Liver (tissue), 9 donors: ENCODE measurements around the gene FNDC10. TPM values are rescaled to one million over a fixed set of nuclear protein-coding genes. Genes with fewer than 3 reads are reported as not detected.

Source experiments
- DNase-seq: peaks from one replicate; pipeline ENCODE4 v3.0.0-alpha.2; 2017; ENCODE audit warnings: low spot score
- H3K27ac ChIP-seq, 2 donors: one replicate each; pipeline ENCODE4 v1.7.0; 2013; ENCODE audit warnings: inconsistent platforms in 2 of 2, low read length in 2 of 2, control low read depth in 1 of 2, low read depth in 1 of 2, mild to moderate bottlenecking in 1 of 2
- H3K27me3 ChIP-seq, 4 donors: one replicate each; pipeline versions ENCODE4 v1.6.1 to v1.7.0; 2013; ENCODE audit warnings: low read length in 3 of 4, inconsistent platforms in 1 of 4, mild to moderate bottlenecking in 1 of 4, moderate library complexity in 1 of 4; ENCODE audit not compliant: control insufficient read depth in 4 of 4, insufficient read depth in 4 of 4
- H3K36me3 ChIP-seq, 4 donors: one replicate each; pipeline versions ENCODE4 v1.6.1 to v1.7.0; 2013; ENCODE audit warnings: low read length in 3 of 4, mild to moderate bottlenecking in 3 of 4, low read depth in 1 of 4, moderate library complexity in 1 of 4; ENCODE audit not compliant: control insufficient read depth in 4 of 4, insufficient read depth in 3 of 4
- H3K4me1 ChIP-seq, 4 donors: one replicate each; pipeline versions ENCODE4 v1.6.1 to v1.7.0; 2013; ENCODE audit warnings: low read length in 3 of 4, mild to moderate bottlenecking in 3 of 4, moderate library complexity in 1 of 4; ENCODE audit not compliant: control insufficient read depth in 4 of 4, insufficient read depth in 4 of 4
- H3K4me3 ChIP-seq, 3 donors: one replicate each; pipeline versions ENCODE4 v1.6.1 to v1.7.0; 2013; ENCODE audit warnings: low read length in 3 of 3, control low read depth in 1 of 3, low read depth in 1 of 3, mild to moderate bottlenecking in 1 of 3
- H3K9ac ChIP-seq, 2 donors: one replicate each; pipeline ENCODE4 v1.7.0; 2013; ENCODE audit warnings: low read length in 2 of 2, mild to moderate bottlenecking in 2 of 2, moderate library complexity in 2 of 2, control low read depth in 1 of 2, low read depth in 1 of 2
- H3K9me3 ChIP-seq, 4 donors: one replicate each; pipeline versions ENCODE4 v1.6.1 to v1.7.0; 2013; ENCODE audit warnings: low read length in 3 of 4; ENCODE audit not compliant: control insufficient read depth in 4 of 4
- EGR1 ChIP-seq, 2 donors: IDR thresholded peaks; 2 replicates each; pipeline ENCODE4 v1.6.1; 2016 to 2018; ENCODE audit warnings: antibody characterized with exemption in 2 of 2, low read depth in 2 of 2
- FOXA1 ChIP-seq: IDR thresholded peaks from 2 replicates; pipeline ENCODE4 v1.6.1; 2016; ENCODE audit warnings: antibody characterized with exemption
- FOXA2 ChIP-seq: IDR thresholded peaks from 2 replicates; pipeline ENCODE4 v1.6.1; 2016; ENCODE audit warnings: antibody characterized with exemption
- GABPA ChIP-seq, 2 donors: IDR thresholded peaks in 1 of 2; conservative IDR thresholded peaks in 1 of 2; 2 replicates each; pipeline ENCODE4 v1.6.1; 2016; ENCODE audit warnings: antibody characterized with exemption in 2 of 2, mild to moderate bottlenecking in 1 of 2, moderate library complexity in 1 of 2
- HNF4A ChIP-seq, 2 donors: conservative IDR thresholded peaks; 2 replicates each; pipeline ENCODE4 v1.6.1; 2016; ENCODE audit warnings: antibody characterized with exemption in 2 of 2, mild to moderate bottlenecking in 2 of 2
- HNF4G ChIP-seq: IDR thresholded peaks from 2 replicates; pipeline ENCODE4 v1.6.1; 2016; ENCODE audit warnings: antibody characterized with exemption
- JUND ChIP-seq, 2 donors: IDR thresholded peaks; 2 replicates each; pipeline ENCODE4 v1.6.1; 2016; ENCODE audit warnings: antibody characterized with exemption in 2 of 2
- NR2F2 ChIP-seq: IDR thresholded peaks from 2 replicates; pipeline ENCODE4 v1.6.1; 2016; ENCODE audit warnings: antibody characterized with exemption
- RAD21 ChIP-seq, 2 donors: IDR thresholded peaks; 2 replicates each; pipeline ENCODE4 v1.6.1; 2016; ENCODE audit warnings: antibody characterized with exemption in 2 of 2, mild to moderate bottlenecking in 2 of 2
- RXRA ChIP-seq, 2 donors: IDR thresholded peaks; 2 replicates each; pipeline ENCODE4 v1.6.1; 2017 to 2018; ENCODE audit warnings: antibody characterized with exemption in 2 of 2, mild to moderate bottlenecking in 1 of 2
- SP1 ChIP-seq: IDR thresholded peaks from 2 replicates; pipeline ENCODE4 v1.6.1; 2018; ENCODE audit warnings: antibody characterized with exemption, mild to moderate bottlenecking
- TAF1 ChIP-seq: conservative IDR thresholded peaks from 2 replicates; pipeline ENCODE4 v1.6.1; 2016; ENCODE audit warnings: antibody characterized with exemption, mild to moderate bottlenecking
- YY1 ChIP-seq: IDR thresholded peaks from 2 replicates; pipeline ENCODE4 v1.6.1; 2016; ENCODE audit warnings: antibody characterized with exemption, mild to moderate bottlenecking
- WGBS: extraction: QIAGEN DNeasy Blood & Tissue Kit; methylation state at CpG from one replicate; pipeline ENCODE4 v1.1.7; 2013; 5-methylcytosine and 5-hydroxymethylcytosine counted together
- polyA plus RNA-seq, 2 donors: library from polyadenylated mRNA; stranded (reverse) in 1 of 2; unstranded in 1 of 2; fragments of 200-250 nt in 1 of 2; fragments of >200 nt in 1 of 2; fragmentation: Nextera tagmentation in 1 of 2; extraction: Ambion mirVana in 1 of 2; gene quantifications; one replicate each; pipeline versions ENCODE4 v1.2.1 to v1.2.3, GENCODE V29; 2013 to 2015
- total RNA-seq, 2 donors: library from RNA; depleted of rRNA; stranded (reverse); fragments of >200 nt; gene quantifications; one replicate each; pipeline ENCODE4 v1.2.3, GENCODE V29; 2014
- TF ChIP-seq, protein P1 (sequence below): fragments of 150-350 bp; IDR thresholded peaks from 2 replicates; pipeline ENCODE4 v1.5.1; 2017; ENCODE audit warnings: improper control_type of control experiment, low read depth, low read length; ENCODE audit not compliant: missing input control
- TF ChIP-seq, protein P2 (sequence below): IDR thresholded peaks from 2 replicates; pipeline ENCODE4 v1.6.1; 2016; ENCODE audit warnings: antibody characterized with exemption, mild to moderate bottlenecking
- TF ChIP-seq, protein P3 (sequence below): IDR thresholded peaks from 2 replicates; pipeline ENCODE4 v1.6.1; 2016; ENCODE audit warnings: antibody characterized with exemption
- TF ChIP-seq, protein P4 (sequence below): IDR thresholded peaks from 2 replicates; pipeline ENCODE4 v1.6.1; 2016; ENCODE audit warnings: antibody characterized with exemption
- TF ChIP-seq, protein P5 (sequence below): IDR thresholded peaks from 2 replicates; pipeline ENCODE4 v1.6.1; 2016; ENCODE audit warnings: antibody characterized with exemption
- donor health status: healthy.
- donor health status: healthy.
- donor health status: healthy.
- donor health status: healthy.
- donor health status: healthy.

The FNDC10 gene
- total and polyA plus RNA-seq, 4 donors: 0.08 to 0.58 (median 0.25) TPM

DNA sequence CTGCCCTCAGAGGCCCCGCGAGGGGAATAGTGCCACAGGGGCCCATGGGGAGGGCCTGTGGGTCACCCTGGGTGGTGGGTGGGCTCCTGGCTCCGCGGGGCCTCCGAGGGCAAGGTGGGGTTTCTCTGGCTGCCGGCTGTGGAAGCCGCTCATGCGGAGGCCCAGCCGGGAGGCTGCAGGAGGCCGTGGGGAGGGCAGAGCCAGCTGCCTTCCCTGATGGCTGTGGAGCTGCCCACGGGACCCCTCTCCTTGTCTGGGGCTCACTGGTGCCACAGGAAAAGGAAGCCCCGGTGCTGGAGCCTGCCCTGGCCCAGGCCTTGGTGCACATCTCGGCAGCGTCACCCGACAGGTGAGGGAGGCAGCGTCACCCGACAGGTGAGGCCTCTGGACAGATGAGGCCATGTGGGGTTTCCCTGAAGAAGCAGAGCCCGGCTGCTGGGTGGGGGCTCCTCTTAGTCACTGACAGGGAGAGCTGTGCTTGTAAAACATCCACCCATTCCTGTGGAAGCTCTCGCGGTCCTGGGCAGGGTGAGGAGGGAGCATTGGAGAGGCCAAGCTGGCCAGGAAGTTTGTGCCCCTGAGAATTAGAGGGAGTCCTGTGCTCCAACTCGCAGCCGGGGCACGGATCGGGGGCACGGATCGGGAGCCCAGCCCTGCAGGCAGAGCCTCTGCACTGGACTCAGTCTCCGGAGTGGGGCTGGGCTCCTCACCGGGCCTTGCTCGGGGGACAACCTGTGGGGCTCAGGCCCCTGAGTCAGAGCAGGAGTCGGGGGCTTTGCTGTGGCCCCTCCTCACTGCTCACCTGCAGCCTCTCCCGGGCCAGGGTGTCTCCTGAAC is 21.5 kb upstream of the FNDC10 start:
- no peak for DNase-seq

More for the DNA sequence above, 21.5 kb upstream of the FNDC10 start:
- no peaks in the 10 kb centered on the region for H3K9me3 ChIP-seq
- H3K27ac ChIP-seq: no peak overlapping the region
- peaks cover 8 to 32% (median 25%) of the 10 kb centered on the region in 4 donors for H3K4me1 ChIP-seq
- H3K36me3 ChIP-seq: peaks cover 0 to 9% (median under 1%) of the 10 kb centered on the region in 4 donors
- 95% methylated on average over 31 of the region's 31 CpGs for WGBS
- no peak overlapping the region for H3K9ac ChIP-seq
- H3K4me3 ChIP-seq: no peak overlapping the region
- TF ChIP-seq, protein P1, sequence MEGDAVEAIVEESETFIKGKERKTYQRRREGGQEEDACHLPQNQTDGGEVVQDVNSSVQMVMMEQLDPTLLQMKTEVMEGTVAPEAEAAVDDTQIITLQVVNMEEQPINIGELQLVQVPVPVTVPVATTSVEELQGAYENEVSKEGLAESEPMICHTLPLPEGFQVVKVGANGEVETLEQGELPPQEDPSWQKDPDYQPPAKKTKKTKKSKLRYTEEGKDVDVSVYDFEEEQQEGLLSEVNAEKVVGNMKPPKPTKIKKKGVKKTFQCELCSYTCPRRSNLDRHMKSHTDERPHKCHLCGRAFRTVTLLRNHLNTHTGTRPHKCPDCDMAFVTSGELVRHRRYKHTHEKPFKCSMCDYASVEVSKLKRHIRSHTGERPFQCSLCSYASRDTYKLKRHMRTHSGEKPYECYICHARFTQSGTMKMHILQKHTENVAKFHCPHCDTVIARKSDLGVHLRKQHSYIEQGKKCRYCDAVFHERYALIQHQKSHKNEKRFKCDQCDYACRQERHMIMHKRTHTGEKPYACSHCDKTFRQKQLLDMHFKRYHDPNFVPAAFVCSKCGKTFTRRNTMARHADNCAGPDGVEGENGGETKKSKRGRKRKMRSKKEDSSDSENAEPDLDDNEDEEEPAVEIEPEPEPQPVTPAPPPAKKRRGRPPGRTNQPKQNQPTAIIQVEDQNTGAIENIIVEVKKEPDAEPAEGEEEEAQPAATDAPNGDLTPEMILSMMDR: no peak
- no peak for TF ChIP-seq SP1
- no peak for TF ChIP-seq HNF4G
- TF ChIP-seq HNF4A (conservative IDR thresholded peaks at IDR 0.05): no peak
- TF ChIP-seq GABPA (IDR thresholded peaks at IDR 0.05 in 1 of 2, conservative IDR thresholded peaks at IDR 0.05 in 1 of 2): no peak
- no peak for TF ChIP-seq NR2F2
- TF ChIP-seq, protein P2, sequence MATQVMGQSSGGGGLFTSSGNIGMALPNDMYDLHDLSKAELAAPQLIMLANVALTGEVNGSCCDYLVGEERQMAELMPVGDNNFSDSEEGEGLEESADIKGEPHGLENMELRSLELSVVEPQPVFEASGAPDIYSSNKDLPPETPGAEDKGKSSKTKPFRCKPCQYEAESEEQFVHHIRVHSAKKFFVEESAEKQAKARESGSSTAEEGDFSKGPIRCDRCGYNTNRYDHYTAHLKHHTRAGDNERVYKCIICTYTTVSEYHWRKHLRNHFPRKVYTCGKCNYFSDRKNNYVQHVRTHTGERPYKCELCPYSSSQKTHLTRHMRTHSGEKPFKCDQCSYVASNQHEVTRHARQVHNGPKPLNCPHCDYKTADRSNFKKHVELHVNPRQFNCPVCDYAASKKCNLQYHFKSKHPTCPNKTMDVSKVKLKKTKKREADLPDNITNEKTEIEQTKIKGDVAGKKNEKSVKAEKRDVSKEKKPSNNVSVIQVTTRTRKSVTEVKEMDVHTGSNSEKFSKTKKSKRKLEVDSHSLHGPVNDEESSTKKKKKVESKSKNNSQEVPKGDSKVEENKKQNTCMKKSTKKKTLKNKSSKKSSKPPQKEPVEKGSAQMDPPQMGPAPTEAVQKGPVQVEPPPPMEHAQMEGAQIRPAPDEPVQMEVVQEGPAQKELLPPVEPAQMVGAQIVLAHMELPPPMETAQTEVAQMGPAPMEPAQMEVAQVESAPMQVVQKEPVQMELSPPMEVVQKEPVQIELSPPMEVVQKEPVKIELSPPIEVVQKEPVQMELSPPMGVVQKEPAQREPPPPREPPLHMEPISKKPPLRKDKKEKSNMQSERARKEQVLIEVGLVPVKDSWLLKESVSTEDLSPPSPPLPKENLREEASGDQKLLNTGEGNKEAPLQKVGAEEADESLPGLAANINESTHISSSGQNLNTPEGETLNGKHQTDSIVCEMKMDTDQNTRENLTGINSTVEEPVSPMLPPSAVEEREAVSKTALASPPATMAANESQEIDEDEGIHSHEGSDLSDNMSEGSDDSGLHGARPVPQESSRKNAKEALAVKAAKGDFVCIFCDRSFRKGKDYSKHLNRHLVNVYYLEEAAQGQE: no peak
- no peak for TF ChIP-seq RAD21 (IDR thresholded peaks at IDR 0.05)
- TF ChIP-seq, protein P3, sequence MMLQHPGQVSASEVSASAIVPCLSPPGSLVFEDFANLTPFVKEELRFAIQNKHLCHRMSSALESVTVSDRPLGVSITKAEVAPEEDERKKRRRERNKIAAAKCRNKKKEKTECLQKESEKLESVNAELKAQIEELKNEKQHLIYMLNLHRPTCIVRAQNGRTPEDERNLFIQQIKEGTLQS: no peak
- TF ChIP-seq YY1: no peak
- no peak for TF ChIP-seq EGR1 (IDR thresholded peaks at IDR 0.05; ENCODE audit: low read depth in 2 of 2)
- TF ChIP-seq FOXA2: no peak
- TF ChIP-seq JUND (IDR thresholded peaks at IDR 0.05): no peak
- no peak for TF ChIP-seq RXRA (IDR thresholded peaks at IDR 0.05)
- TF ChIP-seq, protein P4, sequence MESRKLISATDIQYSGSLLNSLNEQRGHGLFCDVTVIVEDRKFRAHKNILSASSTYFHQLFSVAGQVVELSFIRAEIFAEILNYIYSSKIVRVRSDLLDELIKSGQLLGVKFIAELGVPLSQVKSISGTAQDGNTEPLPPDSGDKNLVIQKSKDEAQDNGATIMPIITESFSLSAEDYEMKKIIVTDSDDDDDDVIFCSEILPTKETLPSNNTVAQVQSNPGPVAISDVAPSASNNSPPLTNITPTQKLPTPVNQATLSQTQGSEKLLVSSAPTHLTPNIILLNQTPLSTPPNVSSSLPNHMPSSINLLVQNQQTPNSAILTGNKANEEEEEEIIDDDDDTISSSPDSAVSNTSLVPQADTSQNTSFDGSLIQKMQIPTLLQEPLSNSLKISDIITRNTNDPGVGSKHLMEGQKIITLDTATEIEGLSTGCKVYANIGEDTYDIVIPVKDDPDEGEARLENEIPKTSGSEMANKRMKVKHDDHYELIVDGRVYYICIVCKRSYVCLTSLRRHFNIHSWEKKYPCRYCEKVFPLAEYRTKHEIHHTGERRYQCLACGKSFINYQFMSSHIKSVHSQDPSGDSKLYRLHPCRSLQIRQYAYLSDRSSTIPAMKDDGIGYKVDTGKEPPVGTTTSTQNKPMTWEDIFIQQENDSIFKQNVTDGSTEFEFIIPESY: no peak
- no peak for TF ChIP-seq FOXA1
- TF ChIP-seq, protein P5, sequence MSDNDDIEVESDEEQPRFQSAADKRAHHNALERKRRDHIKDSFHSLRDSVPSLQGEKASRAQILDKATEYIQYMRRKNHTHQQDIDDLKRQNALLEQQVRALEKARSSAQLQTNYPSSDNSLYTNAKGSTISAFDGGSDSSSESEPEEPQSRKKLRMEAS: no peak
- TF ChIP-seq TAF1: no peak
- H3K27me3 ChIP-seq: no peaks in the 10 kb centered on the region
